Measurements from ENCODE around the gene ERC2.

ERC2 gene

GRCh38 chr3:55622116-55622515 lies 846.2 kb downstream of the ERC2 start:
- no peak for DNase-seq (ENCODE audit: low read depth, low spot score)

GRCh38 chr3:55621648-55622047 lies 846.6 kb downstream of the ERC2 start:
- DNase-seq (ENCODE audit: low read depth, low spot score) = no peak

GRCh38 chr3:55621026-55621422 lies 847.2 kb downstream of the ERC2 start:
- no peak for DNase-seq (ENCODE audit: low read depth, low spot score)

- DNase-seq (ENCODE audit: low read depth, low spot score) = no peak
Observed at GRCh38 chr3:55620351-55621025, 847.8 kb downstream of the ERC2 start.

GRCh38 chr3:55619046-55619808 lies 849.0 kb downstream of the ERC2 start:
- no peak for DNase-seq (ENCODE audit: low read depth, low spot score)

- DNase-seq (ENCODE audit: low read depth, low spot score) = no peak
Observed at GRCh38 chr3:55617385-55617784, 850.9 kb downstream of the ERC2 start.

- no peak for DNase-seq (ENCODE audit: low read depth, low spot score)
Observed at GRCh38 chr3:55616803-55617202, 851.5 kb downstream of the ERC2 start.

- peak; percentile 35 for DNase-seq (ENCODE audit: low read depth, low spot score)
Observed at GRCh38 chr3:55615694-55616295, 852.5 kb downstream of the ERC2 start.

- DNase-seq (ENCODE audit: low read depth, low spot score) = no peak
Observed at GRCh38 chr3:55615039-55615693, 853.1 kb downstream of the ERC2 start.

- no peak for DNase-seq (ENCODE audit: low read depth, low spot score)
Observed at GRCh38 chr3:55611121-55611520, 857.1 kb downstream of the ERC2 start.

GRCh38 chr3:55609230-55609827 lies 858.9 kb downstream of the ERC2 start:
- no peak for DNase-seq (ENCODE audit: low read depth, low spot score)

GRCh38 chr3:55608301-55608937 lies 859.8 kb downstream of the ERC2 start:
- DNase-seq (ENCODE audit: low read depth, low spot score) = no peak

GRCh38 chr3:55607844-55608243 lies 860.4 kb downstream of the ERC2 start:
- no peak for DNase-seq (ENCODE audit: low read depth, low spot score)

GRCh38 chr3:55607175-55607574 lies 861.1 kb downstream of the ERC2 start:
- DNase-seq (ENCODE audit: low read depth, low spot score) = no peak

GRCh38 chr3:55605443-55606236 lies 862.6 kb downstream of the ERC2 start:
- DNase-seq (ENCODE audit: low read depth, low spot score) = no peak

- DNase-seq (ENCODE audit: low read depth, low spot score) = no peak
Observed at GRCh38 chr3:55604846-55605245, 863.4 kb downstream of the ERC2 start.

- no peak for DNase-seq (ENCODE audit: low read depth, low spot score)
Observed at GRCh38 chr3:55604402-55604801, 863.9 kb downstream of the ERC2 start.

- DNase-seq (ENCODE audit: low read depth, low spot score) = no peak
Observed at GRCh38 chr3:55601366-55602080, 866.7 kb downstream of the ERC2 start.

- DNase-seq (ENCODE audit: low read depth, low spot score) = no peak
Observed at GRCh38 chr3:55598224-55598623, 870.0 kb downstream of the ERC2 start.

- DNase-seq (ENCODE audit: low read depth, low spot score) = no peak
Observed at GRCh38 chr3:55597641-55598040, 870.6 kb downstream of the ERC2 start.
